ENCODE data around the gene HOXB7. TPM values are rescaled to one million over a fixed set of nuclear protein-coding genes. Genes with fewer than 3 reads are reported as not detected.
A peak's percentile ranks its signal among the peaks of the same experiment; 100 is the strongest.

Gene HOXB7
- total and polyA plus RNA-seq, 2 experiments from 2014 or later = 11.1 to 18.9 TPM

GRCh38 chr17:48627118-48627597, 16.3 kb upstream of the HOXB7 start:
- Histone ChIP-seq H3K9me3 (ENCODE audit: low read depth) (no peaks in the 10 kb centered on the region), H3F3A (ENCODE audit: insufficient read depth) (no peaks in the 10 kb centered on the region), H3K27ac (no peak overlapping the region), H3K4me3 (no peak overlapping the region), H4K20me1 (ENCODE audit: insufficient read depth) (no peaks in the 10 kb centered on the region), H3K79me2 (ENCODE audit: insufficient read depth) (no peaks in the 10 kb centered on the region), H3K27me3 (replicated peaks; ENCODE audit: insufficient read depth) (peaks cover 98% of the 10 kb centered on the region), H3K9ac (no peak overlapping the region), H3K36me3 (ENCODE audit: low read depth) (no peaks in the 10 kb centered on the region), H3K4me1 (ENCODE audit: insufficient read depth) (no peaks in the 10 kb centered on the region), H3K4me2 (ENCODE audit: unreplicated experiment) (no peak overlapping the region), H2AFZ (no peak overlapping the region), H3K9me2 (ENCODE audit: insufficient read depth) (no peaks in the 10 kb centered on the region)
- 0 out of 2 replicates have a peak, but pooled peaks have one; percentile 58 for TF ChIP-seq EZH2phosphoT487 (IDR thresholded peaks at IDR 0.05; ENCODE audit: insufficient read depth, low read depth)
- TF ChIP-seq EZH2 (IDR thresholded peaks at IDR 0.05; ENCODE audit: insufficient read depth, poor library complexity, severe bottlenecking) = no peak
- no peak for DNase-seq
- 19 to 25% methylated on average over 5 of the region's 5 CpGs for WGBS, 2 experiments (ENCODE audit: low coverage in 1 of 2, low lambda C conversion rate in 2 of 2, missing lambda C conversion rate in 2 of 2)
- in situ Hi-C loops (cut with MboI) = no loop called here

GRCh38 chr17:48626245-48627117, 15.7 kb upstream of the HOXB7 start, which contains the start of gene HOXB9:
HOXB9 (minus strand) TSS chr17:48626358; CDS start chr17:48626269, 89 bp downstream.
- no peaks in the 10 kb centered on the region for H3K4me1 ChIP-seq (ENCODE audit: insufficient read depth)
- H3K27me3 ChIP-seq (replicated peaks; ENCODE audit: insufficient read depth) = peaks cover 98% of the 10 kb centered on the region
- H3K79me2 ChIP-seq (ENCODE audit: insufficient read depth) = no peaks in the 10 kb centered on the region
- 3 to 7% methylated on average over 30 to 49 of the region's 50 CpGs for WGBS, 2 experiments (ENCODE audit: low coverage in 1 of 2, low lambda C conversion rate in 2 of 2, missing lambda C conversion rate in 2 of 2)
- in situ Hi-C loops (cut with MboI) = no loop called here
- no peaks in the 10 kb centered on the region for H3F3A ChIP-seq (ENCODE audit: insufficient read depth)
- peak; percentile 51 for DNase-seq
- TF ChIP-seq EZH2 (IDR thresholded peaks at IDR 0.05; ENCODE audit: insufficient read depth, poor library complexity, severe bottlenecking) = no peak
- TF ChIP-seq EZH2phosphoT487 (IDR thresholded peaks at IDR 0.05; ENCODE audit: insufficient read depth, low read depth) = peak; percentile 81
- peak within 1 kb of the TSS; percentile 62 for H3K4me2 ChIP-seq (ENCODE audit: unreplicated experiment)
- peak within 1 kb of the TSS; percentile 41 for H3K4me3 ChIP-seq
- H3K9me3 ChIP-seq (ENCODE audit: low read depth) = no peaks in the 10 kb centered on the region
- no peaks in the 10 kb centered on the region for H3K36me3 ChIP-seq (ENCODE audit: low read depth)
- H3K9ac ChIP-seq = no peak within 1 kb of the TSS
- peak within 1 kb of the TSS; percentile 50 for H2AFZ ChIP-seq
- no peaks in the 10 kb centered on the region for H4K20me1 ChIP-seq (ENCODE audit: insufficient read depth)
- H3K9me2 ChIP-seq (ENCODE audit: insufficient read depth) = no peaks in the 10 kb centered on the region
- no peak within 1 kb of the TSS for H3K27ac ChIP-seq

GRCh38 chr17:48625495-48626244, 14.9 kb upstream of the HOXB7 start:
- Histone ChIP-seq H3K27me3 (replicated peaks; ENCODE audit: insufficient read depth) (peaks cover 98% of the 10 kb centered on the region), H3K9ac (no peak overlapping the region), H3K4me3 (peak overlapping the region; percentile 41), H3K79me2 (ENCODE audit: insufficient read depth) (no peaks in the 10 kb centered on the region), H2AFZ (peak overlapping the region; percentile 50), H3F3A (ENCODE audit: insufficient read depth) (no peaks in the 10 kb centered on the region), H3K36me3 (ENCODE audit: low read depth) (no peaks in the 10 kb centered on the region), H3K9me3 (ENCODE audit: low read depth) (no peaks in the 10 kb centered on the region), H3K4me2 (ENCODE audit: unreplicated experiment) (peak overlapping the region; percentile 62), H3K9me2 (ENCODE audit: insufficient read depth) (no peaks in the 10 kb centered on the region), H3K4me1 (ENCODE audit: insufficient read depth) (no peaks in the 10 kb centered on the region), H3K27ac (no peak overlapping the region), H4K20me1 (ENCODE audit: insufficient read depth) (no peaks in the 10 kb centered on the region)
- DNase-seq = peak; percentile 55
- 1 to 2% methylated on average over 53 to 57 of the region's 69 CpGs for WGBS, 2 experiments (ENCODE audit: low coverage in 1 of 2, low lambda C conversion rate in 2 of 2, missing lambda C conversion rate in 2 of 2)
- TF ChIP-seq EZH2phosphoT487 (IDR thresholded peaks at IDR 0.05; ENCODE audit: insufficient read depth, low read depth) = peak; percentile 63; the same call in 1 of the 2 replicates
- TF ChIP-seq EZH2 (IDR thresholded peaks at IDR 0.05; ENCODE audit: insufficient read depth, poor library complexity, severe bottlenecking) = peak; percentile 99
- in situ Hi-C loops (cut with MboI) = no loop called here

All from GM23248 (cell line).